RPMI8226 (cell line): Measurements from ENCODE around the gene GTF2A1L.

Source experiments
- DNase-seq: peaks from one replicate; pipeline ENCODE4 v3.0.0-alpha.2; 2015

Gene GTF2A1L

DNA sequence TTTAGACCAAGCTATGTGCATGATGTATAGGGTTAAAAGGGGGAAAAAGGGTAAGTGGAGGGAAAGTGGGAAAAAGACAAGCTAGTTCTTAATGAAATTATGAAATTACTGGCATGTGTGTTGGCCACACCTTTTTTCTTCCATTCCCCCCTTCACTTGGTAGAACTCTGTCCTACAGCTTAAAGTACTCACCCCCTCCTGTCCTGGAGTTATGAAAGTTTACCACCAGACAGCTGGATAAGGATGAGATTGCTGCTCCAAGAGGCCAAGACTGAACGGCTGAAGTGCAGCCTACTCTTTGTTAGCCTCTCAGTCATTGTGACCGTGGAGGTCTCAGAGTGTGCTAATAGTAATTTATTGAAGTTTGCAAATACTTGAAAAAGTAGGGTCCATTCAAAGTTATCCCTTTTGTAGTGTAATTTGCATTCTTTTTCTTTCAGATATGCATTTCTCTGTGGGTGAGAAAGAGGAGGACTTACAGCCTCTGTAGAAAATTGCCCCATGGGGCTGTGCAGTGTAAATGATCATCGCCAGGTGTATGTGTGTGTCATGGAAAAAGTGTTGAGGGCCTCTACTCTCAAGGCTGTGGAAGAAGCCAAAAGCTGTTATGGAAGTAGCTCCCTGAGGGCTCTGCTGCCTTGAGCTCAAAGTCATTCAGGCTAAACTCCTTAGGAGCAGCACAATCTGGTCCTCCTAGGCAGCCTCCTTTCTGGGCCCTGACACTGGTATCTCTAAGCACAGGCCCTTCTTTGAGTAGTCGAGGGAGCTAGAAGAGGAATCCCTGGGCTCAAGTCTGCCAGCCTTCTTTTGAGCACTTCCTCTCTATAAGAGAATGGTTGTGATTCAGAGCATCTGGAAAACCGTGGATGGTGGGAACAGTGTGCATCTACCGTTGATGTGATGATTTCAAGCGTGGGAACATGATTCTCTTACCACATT is 91.7 kb downstream of the GTF2A1L start:
- no peak for DNase-seq

DNA sequence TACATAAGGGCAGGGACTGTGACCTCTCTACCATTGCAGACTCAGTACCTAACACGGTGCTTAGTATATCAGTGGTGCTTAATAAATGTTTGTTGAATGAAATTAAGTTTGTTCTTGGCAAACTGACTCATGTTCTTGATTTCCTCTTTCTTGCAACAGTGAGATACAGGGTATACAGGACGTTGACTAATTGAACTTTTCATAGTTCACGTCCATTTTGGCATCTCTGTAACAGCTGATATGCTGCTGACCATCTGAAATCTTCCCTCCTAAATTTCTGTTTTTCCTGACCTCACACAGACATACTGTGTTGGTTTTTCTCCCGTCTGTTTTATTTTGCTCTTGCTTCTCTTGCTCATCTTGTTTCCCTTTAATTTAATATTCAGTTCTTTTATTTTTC is 93.7 kb downstream of the GTF2A1L start:
- no peak for DNase-seq

- no peak for DNase-seq
These were observed 94.5 kb downstream of the GTF2A1L start for GRCh38 chr2:48712151-48712550.

DNA sequence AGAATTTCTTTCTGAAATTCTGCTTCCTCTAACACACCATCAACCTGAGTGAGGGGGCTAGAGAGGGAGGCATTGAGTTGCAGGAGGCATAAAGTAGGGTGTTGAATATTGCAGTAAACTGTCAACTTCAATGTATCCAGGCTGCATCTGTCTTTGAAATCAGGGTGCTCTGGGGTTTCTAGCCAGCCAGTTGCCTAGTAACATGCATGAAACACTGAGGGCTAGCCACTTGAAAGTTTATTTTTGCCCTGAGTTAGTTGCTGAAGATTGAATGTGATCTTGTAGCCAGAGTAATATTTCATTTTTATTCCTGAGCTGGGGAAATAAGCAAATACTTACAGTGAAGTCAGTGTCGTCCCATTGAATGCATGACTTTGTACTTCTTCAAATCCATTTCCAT is 96.0 kb downstream of the GTF2A1L start:
- DNase-seq, result no peak

DNA sequence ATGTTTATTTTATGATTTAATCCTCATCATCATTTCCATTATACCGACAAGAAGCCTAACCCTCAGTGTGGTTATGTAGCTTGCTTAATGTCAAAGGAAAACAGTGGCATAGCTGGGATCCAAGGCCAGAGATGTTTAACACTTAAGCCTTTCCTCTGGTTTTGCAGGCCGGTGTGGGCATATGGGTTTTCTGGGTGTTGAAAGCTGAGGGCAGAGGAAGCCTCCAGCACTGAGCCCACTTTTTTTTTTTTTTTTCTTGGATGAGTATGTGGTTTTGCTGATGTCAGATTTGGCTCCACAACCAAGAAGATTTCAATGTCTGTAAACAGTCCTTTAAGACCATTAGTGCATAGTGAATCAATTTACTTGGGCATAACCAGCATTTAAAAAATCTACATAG is 96.6 kb downstream of the GTF2A1L start:
- no peak for DNase-seq

- DNase-seq, result no peak
These were observed 97.6 kb downstream of the GTF2A1L start for GRCh38 chr2:48715042-48715899.

- DNase-seq, result no peak
These were observed 98.3 kb downstream of the GTF2A1L start for GRCh38 chr2:48715956-48716355.

- no peak for DNase-seq
These were observed 100.2 kb downstream of the GTF2A1L start for GRCh38 chr2:48717846-48718245.

- no peak for DNase-seq
These were observed 102.0 kb downstream of the GTF2A1L start for GRCh38 chr2:48719480-48720177.

GRCh38 chr2:48721158-48721557 is 103.5 kb downstream of the GTF2A1L start:
- DNase-seq, result no peak

GRCh38 chr2:48722391-48722790 is 104.7 kb downstream of the GTF2A1L start:
- DNase-seq, result no peak

DNA sequence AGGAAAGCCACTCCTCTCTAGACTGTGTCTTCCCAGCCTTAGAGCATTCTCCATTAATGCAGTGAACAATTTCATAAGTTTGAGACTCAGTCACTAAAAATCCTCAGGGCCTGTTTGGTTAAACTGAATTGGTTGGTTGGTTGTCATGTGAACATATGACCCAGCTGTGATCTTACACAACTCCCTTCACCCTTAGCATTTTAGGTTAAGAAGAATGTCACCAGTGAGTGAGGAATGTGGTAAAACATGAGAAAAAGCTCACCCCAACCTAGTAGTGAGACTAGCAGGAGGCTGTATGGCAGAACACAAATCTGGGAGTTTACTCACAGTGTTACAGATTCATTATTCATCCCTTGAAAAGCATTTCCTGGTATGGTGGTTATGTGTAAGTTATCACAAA is 105.5 kb downstream of the GTF2A1L start:
- DNase-seq, result no peak

GRCh38 chr2:48724278-48724677 is 106.6 kb downstream of the GTF2A1L start:
- no peak for DNase-seq

DNA sequence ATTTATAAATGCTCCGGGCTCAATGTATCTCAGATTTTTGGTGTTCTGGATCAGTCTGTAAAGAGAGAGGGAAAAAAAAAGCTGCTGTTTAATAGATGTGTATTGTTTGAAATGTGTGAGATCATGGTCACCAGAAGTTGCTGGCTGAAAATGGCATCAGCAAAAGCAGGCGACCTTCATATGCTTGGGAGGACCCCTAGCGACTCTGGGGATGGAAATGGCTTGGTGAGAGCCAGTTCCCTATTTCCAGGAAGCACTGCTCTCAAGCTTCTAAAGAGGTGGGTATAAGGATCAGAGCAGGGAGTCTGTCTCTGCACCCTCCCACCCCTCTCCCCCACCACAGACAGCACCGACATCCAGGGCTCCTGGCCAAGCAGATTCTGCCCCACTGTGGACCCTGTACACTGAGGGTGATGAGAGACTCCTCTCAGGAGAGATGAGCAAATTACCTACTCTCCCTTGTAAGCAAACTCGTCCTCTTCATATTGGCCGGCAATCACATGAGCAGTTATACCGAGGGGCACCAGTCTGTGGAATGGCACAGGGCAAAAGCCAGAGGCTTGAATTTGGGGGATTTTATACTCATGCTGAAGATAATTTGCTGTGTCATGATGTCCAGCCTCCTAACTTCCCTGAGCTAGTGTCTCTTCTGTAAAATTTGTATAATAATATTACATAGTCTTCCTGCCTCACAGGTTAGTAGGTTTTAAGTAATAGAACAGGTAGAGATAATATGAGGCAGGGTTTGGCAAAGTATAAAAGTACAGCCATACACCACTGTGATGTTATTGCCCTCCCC is 108.2 kb downstream of the GTF2A1L start:
- DNase-seq, result no peak

DNA sequence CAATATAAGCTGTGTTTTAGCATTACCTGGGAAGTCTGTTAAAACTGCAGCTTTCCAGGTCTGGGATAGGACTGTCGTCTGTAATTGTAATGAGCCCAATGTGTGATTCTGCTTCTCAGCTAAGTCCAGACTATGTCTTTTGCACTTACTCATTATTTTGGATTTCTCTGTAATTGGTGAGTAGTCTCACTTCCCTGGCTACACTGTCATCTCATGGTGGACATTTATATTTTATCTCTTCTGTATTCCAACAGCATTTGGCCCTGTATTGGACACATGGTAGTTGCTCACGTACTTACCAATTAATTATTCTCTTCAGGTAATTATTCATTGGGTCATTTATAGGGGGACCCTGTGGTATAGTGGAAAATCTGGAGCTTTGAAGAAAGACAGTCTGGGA is 109.9 kb downstream of the GTF2A1L start:
- DNase-seq, result no peak

GRCh38 chr2:48728295-48728694 is 110.6 kb downstream of the GTF2A1L start:
- DNase-seq, result no peak

DNA sequence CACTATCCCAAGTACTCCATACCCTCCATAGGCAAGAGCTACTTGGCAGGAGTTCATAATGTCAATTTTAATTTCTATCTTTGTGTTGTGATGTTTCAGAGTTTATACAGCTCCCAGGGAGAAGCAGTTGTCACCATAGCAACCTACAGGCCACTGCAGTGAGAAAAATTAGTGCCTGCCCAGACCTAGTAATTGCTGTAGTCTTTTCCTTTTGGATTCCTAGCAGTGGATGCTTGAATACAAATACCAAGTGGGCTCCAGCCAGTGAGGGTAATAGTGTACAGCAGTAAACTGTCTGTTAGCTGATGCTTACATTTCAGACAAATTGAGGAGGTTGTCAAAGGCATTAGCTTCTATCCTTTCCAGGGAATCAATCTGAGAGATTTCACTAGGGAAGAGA is 111.2 kb downstream of the GTF2A1L start:
- no peak for DNase-seq
